Measurements from ENCODE around the gene ZNF107.
A peak's percentile ranks its signal among the peaks of the same experiment; 100 is the strongest.

Gene ZNF107

DNA sequence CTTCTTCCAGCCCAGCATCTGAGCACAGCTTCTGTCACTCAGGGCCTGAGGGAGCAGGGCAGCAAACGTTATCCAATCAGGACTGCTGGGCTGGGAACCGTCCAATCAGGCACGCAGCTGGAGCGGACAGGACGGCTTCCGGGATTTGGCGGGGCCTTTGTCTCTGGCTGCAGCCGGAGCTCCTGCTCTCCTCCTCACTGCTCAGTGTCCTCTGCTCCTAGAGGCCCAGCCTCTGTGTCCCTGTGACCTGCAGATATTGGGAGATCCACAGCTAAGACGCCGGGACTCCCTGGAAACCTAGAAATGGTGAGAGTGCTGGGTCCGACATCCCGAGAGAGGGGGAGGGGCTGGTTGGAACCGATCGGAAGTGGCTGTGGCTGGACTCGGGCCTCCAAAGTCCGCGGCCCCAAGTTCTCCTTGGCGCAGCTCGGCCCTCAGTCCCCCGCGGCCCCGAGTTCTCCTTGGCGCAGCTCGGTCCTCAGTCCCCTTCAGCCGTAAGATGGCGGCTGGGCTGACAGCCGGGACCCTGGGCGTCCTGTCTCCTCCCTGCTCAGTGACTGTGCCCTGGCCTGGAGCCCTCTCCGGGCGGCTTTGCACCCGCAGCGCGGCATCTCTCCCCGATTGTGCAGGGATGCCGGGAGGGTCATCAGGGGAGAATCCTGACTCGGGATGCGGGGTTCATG lies at the start of gene ZNF107:
Gene ZNF107, plus strand, starts transcription at position 154 of the 683 bp plus-strand sequence. Its CDS starts 150 bp downstream, at position 304.
- Histone ChIP-seq H3K27ac (ENCODE audit: low read depth, low read length) (peak within 1 kb of the TSS; percentile 30; the same call in 1 of the 2 replicates), H3K27me3 (ENCODE audit: control insufficient read depth, insufficient read depth, low read length) (no peaks in the 10 kb centered on the region), H3K9me3 (ENCODE audit: control insufficient read depth, insufficient read depth, low read depth, low read length) (no peaks in the 10 kb centered on the region; the same call in 1 of the 2 replicates), H3K36me3 (ENCODE audit: control insufficient read depth, insufficient read depth, low read length) (peaks cover 25% of the 10 kb centered on the region), H3K9ac (ENCODE audit: low read length) (peak within 1 kb of the TSS; percentile 94), H3K4me1 (ENCODE audit: control insufficient read depth, insufficient read depth, low read length) (peaks cover 4% of the 10 kb centered on the region; the same call in 1 of the 2 replicates), H3K4me3 (ENCODE audit: low read depth, low read length) (peak within 1 kb of the TSS; percentile 72)

- H3K27ac ChIP-seq (ENCODE audit: low read depth, low read length): no peak overlapping the region
- no peaks in the 10 kb centered on the region for H3K27me3 ChIP-seq (ENCODE audit: control insufficient read depth, insufficient read depth, low read length)
- no peak overlapping the region for H3K9ac ChIP-seq (ENCODE audit: low read length)
- H3K9me3 ChIP-seq (ENCODE audit: control insufficient read depth, insufficient read depth, low read depth, low read length): peaks cover 86% of the 10 kb centered on the region
- H3K36me3 ChIP-seq (ENCODE audit: control insufficient read depth, insufficient read depth, low read length): no peaks in the 10 kb centered on the region
- no peak overlapping the region for H3K4me3 ChIP-seq (ENCODE audit: low read depth, low read length)
- no peaks in the 10 kb centered on the region for H3K4me1 ChIP-seq (ENCODE audit: control insufficient read depth, insufficient read depth, low read length)
These were observed 47.0 kb upstream of the ZNF107 start for GRCh38 chr7:64618785-64619456.

DNA sequence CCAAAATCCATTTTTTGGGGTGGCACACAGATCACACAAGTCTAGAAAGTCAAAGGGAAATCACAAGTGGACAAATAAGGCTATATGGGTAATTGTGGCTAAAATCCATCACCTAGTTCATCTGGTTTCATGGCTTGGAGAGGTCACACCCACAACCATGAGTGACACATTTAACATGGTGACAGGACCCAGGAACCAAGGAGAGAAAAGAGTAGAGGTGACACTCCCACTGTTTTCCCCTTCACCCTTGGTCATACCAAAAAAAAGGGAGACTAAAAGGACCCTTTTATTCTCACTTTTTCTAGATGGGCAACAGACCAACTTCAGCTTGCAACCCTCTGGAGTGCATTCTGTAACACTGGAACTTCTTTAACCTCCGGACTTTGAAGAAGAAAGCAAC lies 46.2 kb upstream of the ZNF107 start:
- Histone ChIP-seq H3K27me3 (ENCODE audit: control insufficient read depth, insufficient read depth, low read length) (no peaks in the 10 kb centered on the region), H3K36me3 (ENCODE audit: control insufficient read depth, insufficient read depth, low read length) (no peaks in the 10 kb centered on the region), H3K4me1 (ENCODE audit: control insufficient read depth, insufficient read depth, low read length) (no peaks in the 10 kb centered on the region), H3K9ac (ENCODE audit: low read length) (no peak overlapping the region), H3K9me3 (ENCODE audit: control insufficient read depth, insufficient read depth, low read depth, low read length) (peaks cover 79% of the 10 kb centered on the region), H3K27ac (ENCODE audit: low read depth, low read length) (no peak overlapping the region), H3K4me3 (ENCODE audit: low read depth, low read length) (no peak overlapping the region)

DNA sequence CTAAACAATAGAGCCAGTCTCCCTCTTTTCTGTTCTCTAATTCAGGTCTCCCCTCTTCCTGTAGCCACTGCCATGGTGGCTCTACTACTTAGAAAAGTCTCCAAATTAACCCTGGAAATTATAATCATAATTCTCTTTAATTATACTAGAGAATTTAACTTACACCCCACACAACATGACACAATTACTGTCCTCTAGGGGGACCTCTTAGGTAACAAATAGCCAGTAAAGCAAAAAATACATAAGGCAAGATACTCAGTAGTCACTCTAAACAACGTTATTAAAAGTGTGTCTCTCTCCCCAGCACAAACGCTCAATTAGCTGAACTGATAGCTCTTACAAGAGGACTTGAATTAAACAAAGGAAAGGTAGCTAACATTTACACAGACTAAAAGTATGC lies 44.3 kb upstream of the ZNF107 start:
- no peaks in the 10 kb centered on the region for H3K27me3 ChIP-seq (ENCODE audit: control insufficient read depth, insufficient read depth, low read length)
- no peaks in the 10 kb centered on the region for H3K4me1 ChIP-seq (ENCODE audit: control insufficient read depth, insufficient read depth, low read length)
- H3K4me3 ChIP-seq (ENCODE audit: low read depth, low read length): no peak overlapping the region
- no peak overlapping the region for H3K27ac ChIP-seq (ENCODE audit: low read depth, low read length)
- H3K9me3 ChIP-seq (ENCODE audit: control insufficient read depth, insufficient read depth, low read depth, low read length): peaks cover 65% of the 10 kb centered on the region
- no peaks in the 10 kb centered on the region for H3K36me3 ChIP-seq (ENCODE audit: control insufficient read depth, insufficient read depth, low read length)
- no peak overlapping the region for H3K9ac ChIP-seq (ENCODE audit: low read length)

- Histone ChIP-seq H3K27ac (ENCODE audit: low read depth, low read length) (no peak overlapping the region), H3K9me3 (ENCODE audit: control insufficient read depth, insufficient read depth, low read depth, low read length) (peaks cover 50% of the 10 kb centered on the region), H3K36me3 (ENCODE audit: control insufficient read depth, insufficient read depth, low read length) (no peaks in the 10 kb centered on the region), H3K4me1 (ENCODE audit: control insufficient read depth, insufficient read depth, low read length) (no peaks in the 10 kb centered on the region), H3K9ac (ENCODE audit: low read length) (no peak overlapping the region), H3K4me3 (ENCODE audit: low read depth, low read length) (no peak overlapping the region), H3K27me3 (ENCODE audit: control insufficient read depth, insufficient read depth, low read length) (no peaks in the 10 kb centered on the region)
These were observed 40.5 kb upstream of the ZNF107 start for GRCh38 chr7:64625114-64626082.

- no peaks in the 10 kb centered on the region for H3K4me1 ChIP-seq (ENCODE audit: control insufficient read depth, insufficient read depth, low read length)
- H3K36me3 ChIP-seq (ENCODE audit: control insufficient read depth, insufficient read depth, low read length): no peaks in the 10 kb centered on the region
- H3K27ac ChIP-seq (ENCODE audit: low read depth, low read length): no peak overlapping the region
- H3K27me3 ChIP-seq (ENCODE audit: control insufficient read depth, insufficient read depth, low read length): no peaks in the 10 kb centered on the region
- H3K9me3 ChIP-seq (ENCODE audit: control insufficient read depth, insufficient read depth, low read depth, low read length): peaks cover 47% of the 10 kb centered on the region
- no peak overlapping the region for H3K4me3 ChIP-seq (ENCODE audit: low read depth, low read length)
- no peak overlapping the region for H3K9ac ChIP-seq (ENCODE audit: low read length)
These were observed 39.9 kb upstream of the ZNF107 start for GRCh38 chr7:64626083-64626469.

- no peak overlapping the region for H3K9ac ChIP-seq (ENCODE audit: low read length)
- H3K9me3 ChIP-seq (ENCODE audit: control insufficient read depth, insufficient read depth, low read depth, low read length): peaks cover 47% of the 10 kb centered on the region
- H3K4me1 ChIP-seq (ENCODE audit: control insufficient read depth, insufficient read depth, low read length): no peaks in the 10 kb centered on the region
- no peaks in the 10 kb centered on the region for H3K27me3 ChIP-seq (ENCODE audit: control insufficient read depth, insufficient read depth, low read length)
- no peak overlapping the region for H3K4me3 ChIP-seq (ENCODE audit: low read depth, low read length)
- H3K27ac ChIP-seq (ENCODE audit: low read depth, low read length): no peak overlapping the region
- H3K36me3 ChIP-seq (ENCODE audit: control insufficient read depth, insufficient read depth, low read length): no peaks in the 10 kb centered on the region
These were observed 39.4 kb upstream of the ZNF107 start for GRCh38 chr7:64626557-64626956.

DNA sequence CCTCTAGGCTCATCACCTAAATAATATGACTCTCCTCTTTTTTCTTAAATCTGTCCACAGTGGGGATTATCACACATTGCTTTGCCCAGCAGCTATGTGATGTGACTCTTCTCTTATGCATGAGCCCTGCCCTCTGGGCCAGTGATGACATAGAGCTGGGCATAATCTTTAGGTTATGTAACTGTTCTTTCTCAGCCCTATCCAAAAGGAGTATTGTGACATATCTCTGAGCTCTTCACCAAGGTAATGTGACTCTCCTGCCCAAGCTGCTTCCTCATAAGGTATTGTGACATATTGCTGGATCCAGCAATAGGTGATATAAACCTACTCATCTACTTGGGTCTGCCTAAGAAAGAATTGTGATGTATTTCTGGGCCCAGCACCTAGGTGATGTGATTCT lies 37.7 kb upstream of the ZNF107 start:
- no peak overlapping the region for H3K27ac ChIP-seq (ENCODE audit: low read depth, low read length)
- H3K9me3 ChIP-seq (ENCODE audit: control insufficient read depth, insufficient read depth, low read depth, low read length): peaks cover 54% of the 10 kb centered on the region

DNA sequence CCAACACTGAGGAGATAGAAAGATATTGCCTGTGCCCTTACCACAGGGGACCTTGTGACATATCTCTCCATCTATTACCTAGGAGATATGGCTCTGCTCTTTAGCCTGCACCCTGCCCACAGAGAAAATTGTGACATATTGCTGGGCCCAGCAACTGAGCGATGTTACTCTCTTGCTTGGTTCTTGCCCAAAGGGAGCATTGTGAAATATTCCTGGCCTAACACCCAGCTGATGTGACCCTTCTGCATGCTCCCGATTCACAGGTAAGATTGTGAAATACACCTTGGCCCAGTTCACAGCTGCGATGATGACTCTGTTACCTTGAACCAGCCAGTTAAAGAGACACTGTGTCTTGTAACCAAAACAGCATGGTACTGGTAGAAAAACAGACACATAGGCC lies 37.2 kb upstream of the ZNF107 start:
- H3K27me3 ChIP-seq (ENCODE audit: control insufficient read depth, insufficient read depth, low read length): no peaks in the 10 kb centered on the region
- no peak overlapping the region for H3K4me3 ChIP-seq (ENCODE audit: low read depth, low read length)
- H3K9ac ChIP-seq (ENCODE audit: low read length): no peak overlapping the region
- H3K36me3 ChIP-seq (ENCODE audit: control insufficient read depth, insufficient read depth, low read length): no peaks in the 10 kb centered on the region
- H3K27ac ChIP-seq (ENCODE audit: low read depth, low read length): no peak overlapping the region
- peaks cover 55% of the 10 kb centered on the region for H3K9me3 ChIP-seq (ENCODE audit: control insufficient read depth, insufficient read depth, low read depth, low read length)
- no peaks in the 10 kb centered on the region for H3K4me1 ChIP-seq (ENCODE audit: control insufficient read depth, insufficient read depth, low read length)

More for the DNA sequence above, 37.7 kb upstream of the ZNF107 start:
- H3K4me1 ChIP-seq (ENCODE audit: control insufficient read depth, insufficient read depth, low read length): no peaks in the 10 kb centered on the region
- H3K36me3 ChIP-seq (ENCODE audit: control insufficient read depth, insufficient read depth, low read length): no peaks in the 10 kb centered on the region
- no peak overlapping the region for H3K4me3 ChIP-seq (ENCODE audit: low read depth, low read length)
- H3K9ac ChIP-seq (ENCODE audit: low read length): no peak overlapping the region
- no peaks in the 10 kb centered on the region for H3K27me3 ChIP-seq (ENCODE audit: control insufficient read depth, insufficient read depth, low read length)

DNA sequence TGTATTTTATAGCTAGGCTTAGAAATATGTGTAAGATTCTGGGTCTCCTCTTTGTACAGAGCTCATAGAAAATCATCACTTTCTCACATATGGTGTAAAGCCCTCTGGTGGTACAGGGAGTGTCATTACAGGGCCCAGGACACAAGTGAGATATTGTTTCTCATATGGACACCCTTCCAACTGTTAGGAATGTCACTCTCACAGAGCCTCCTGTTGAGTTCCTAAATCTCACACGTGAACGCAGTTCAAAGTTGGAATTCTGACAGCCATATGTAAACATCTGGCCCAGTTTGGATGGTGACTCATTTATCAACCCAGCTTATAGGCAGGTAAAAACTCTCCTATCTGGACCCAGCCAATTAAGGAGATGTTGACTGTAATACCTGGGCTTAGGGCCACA lies 35.4 kb upstream of the ZNF107 start:
- H3K27ac ChIP-seq (ENCODE audit: low read depth, low read length): no peak overlapping the region
- peaks cover 67% of the 10 kb centered on the region; the same call in 1 of the 2 replicates for H3K9me3 ChIP-seq (ENCODE audit: control insufficient read depth, insufficient read depth, low read depth, low read length)
- H3K9ac ChIP-seq (ENCODE audit: low read length): no peak overlapping the region
- H3K4me1 ChIP-seq (ENCODE audit: control insufficient read depth, insufficient read depth, low read length): no peaks in the 10 kb centered on the region
- no peaks in the 10 kb centered on the region for H3K36me3 ChIP-seq (ENCODE audit: control insufficient read depth, insufficient read depth, low read length)
- H3K27me3 ChIP-seq (ENCODE audit: control insufficient read depth, insufficient read depth, low read length): no peaks in the 10 kb centered on the region
- H3K4me3 ChIP-seq (ENCODE audit: low read depth, low read length): no peak overlapping the region
